IMR-90 (cell line): ENCODE results near the gene WNT10A. TPM values are rescaled to one million over a fixed set of nuclear protein-coding genes. Genes with fewer than 3 reads are reported as not detected.
A peak's percentile ranks its signal among the peaks of the same experiment; 100 is the strongest.

ENCODE experiments used
- ATAC-seq: fragments of 200-7000 bp; cut with Tn5 transposase; 2 replicates; pipeline ENCODE4 v1.9.1; 2020; ENCODE audit warnings: low read depth, mild to moderate bottlenecking, moderate library complexity
- BruUV-seq: library from RNA; stranded (reverse); fragments of 400-500 nt; replicated peaks from 2 replicates; lab custom pipeline; 2021; lab: Mats Ljungman, UMichigan
- CTCF ChIA-PET: fragments of 300-600 bp; formaldehyde crosslinking; extraction: SDS; loops from one replicate; lab custom pipeline; 2021; ENCODE audit warnings: antibody characterized with exemption; lab: Yijun Ruan, JAX
- POLR2A ChIA-PET: fragments of 300-600 bp; sonication (Branson Sonifier 250); formaldehyde crosslinking; loops from one replicate; lab custom pipeline; 2022; ENCODE audit warnings: antibody characterized with exemption; ENCODE audit not compliant: unreplicated experiment; lab: Charles Lee
- DNase-seq: peaks from one replicate; pipeline ENCODE4 v3.0.0; 2013
- H2AFZ ChIP-seq: replicated peaks from 2 replicates; pipeline ENCODE3; 2013; ENCODE audit warnings: low read length, mild to moderate bottlenecking; ENCODE audit not compliant: poor library complexity
- H2AK5ac ChIP-seq: 2 replicates; pipeline ENCODE4 v1.6.1; 2013; ENCODE audit warnings: low read depth, low read length, inconsistent platforms
- H2AK9ac ChIP-seq: replicated peaks from 2 replicates; pipeline ENCODE3; 2013; ENCODE audit warnings: mild to moderate bottlenecking, low read depth, low read length, moderate library complexity; ENCODE audit not compliant: poor library complexity
- H2BK120ac ChIP-seq: 2 replicates; pipeline ENCODE4 v1.6.1; 2013; ENCODE audit warnings: low read depth, low read length, inconsistent platforms
- H2BK15ac ChIP-seq: 3 replicates; pipeline ENCODE4 v1.6.1; 2013; ENCODE audit warnings: low read depth, low read length, inconsistent platforms
- H2BK20ac ChIP-seq: 2 replicates; pipeline ENCODE4 v1.6.1; 2013; ENCODE audit warnings: low read depth, mild to moderate bottlenecking, inconsistent platforms, low read length, moderate library complexity
- H2BK5ac ChIP-seq: 2 replicates; pipeline ENCODE4 v1.6.1; 2013; ENCODE audit warnings: mild to moderate bottlenecking, low read depth, low read length, inconsistent platforms; ENCODE audit not compliant: poor library complexity, severe bottlenecking
- H3K14ac ChIP-seq: replicated peaks from 2 replicates; pipeline ENCODE4 v1.6.1; 2013; ENCODE audit warnings: low read depth, low read length, inconsistent platforms
- H3K18ac ChIP-seq: 2 replicates; pipeline ENCODE4 v1.6.1; 2013; ENCODE audit warnings: low read depth, low read length, control low read depth
- H3K23ac ChIP-seq: 2 replicates; pipeline ENCODE4 v1.6.1; 2013; ENCODE audit warnings: low read depth, low read length, inconsistent platforms
- H3K27ac ChIP-seq: 2 replicates; pipeline ENCODE4 v1.5.1; 2013; ENCODE audit warnings: mild to moderate bottlenecking, control low read depth, low read length; ENCODE audit not compliant: insufficient read depth
- H3K27me3 ChIP-seq: 2 replicates; pipeline ENCODE4 v1.6.1; 2013; ENCODE audit warnings: low read length; ENCODE audit not compliant: control insufficient read depth, insufficient read depth
- H3K36me3 ChIP-seq: 2 replicates; pipeline ENCODE4 v1.6.1; 2013; ENCODE audit warnings: low read length, mixed read lengths; ENCODE audit not compliant: control insufficient read depth, insufficient read depth
- H3K4ac ChIP-seq: 2 replicates; pipeline ENCODE4 v1.6.1; 2013; ENCODE audit warnings: low read depth, low read length, inconsistent platforms
- H3K4me1 ChIP-seq: 2 replicates; pipeline ENCODE4 v1.6.1; 2013; ENCODE audit warnings: low read length, mixed read lengths; ENCODE audit not compliant: control insufficient read depth, insufficient read depth
- H3K4me2 ChIP-seq: 2 replicates; pipeline ENCODE4 v1.6.1; 2013; ENCODE audit warnings: low read depth, mild to moderate bottlenecking, control low read depth, low read length, moderate library complexity
- H3K4me3 ChIP-seq: 2 replicates; pipeline ENCODE4 v1.5.1; 2013; ENCODE audit warnings: low read depth, mild to moderate bottlenecking, control low read depth, low read length, moderate library complexity; ENCODE audit not compliant: insufficient read depth
- H3K56ac ChIP-seq: 2 replicates; pipeline ENCODE4 v1.6.1; 2013; ENCODE audit warnings: low read length, inconsistent platforms; ENCODE audit not compliant: insufficient read depth; ENCODE audit errors: extremely low read depth
- H3K79me1 ChIP-seq, 2 experiments: 2 replicates each; pipeline ENCODE4 v1.6.1; 2013; ENCODE audit warnings: low read length in 2 of 2, inconsistent platforms in 1 of 2, low read depth in 1 of 2
- H3K9ac ChIP-seq: 2 replicates; pipeline ENCODE4 v1.6.1; 2013; ENCODE audit warnings: low read depth, low read length, control low read depth
- H3K9me1 ChIP-seq: 2 replicates; pipeline ENCODE4 v1.6.1; 2013; ENCODE audit warnings: low read length, inconsistent platforms; ENCODE audit not compliant: insufficient read depth
- H3K9me3 ChIP-seq: 2 replicates; pipeline ENCODE4 v1.6.1; 2013; ENCODE audit warnings: low read length; ENCODE audit not compliant: control insufficient read depth, insufficient read depth
- H4K20me1 ChIP-seq: 2 replicates; pipeline ENCODE4 v1.6.1; 2013; ENCODE audit warnings: low read length, inconsistent platforms; ENCODE audit not compliant: insufficient read depth
- H4K5ac ChIP-seq: 2 replicates; pipeline ENCODE4 v1.6.1; 2013; ENCODE audit warnings: mild to moderate bottlenecking, low read depth, low read length, control low read depth
- H4K8ac ChIP-seq, 2 experiments: 2 replicates each; pipeline ENCODE4 v1.6.1; 2013; ENCODE audit warnings: low read depth in 2 of 2, low read length in 2 of 2, control low read depth in 1 of 2, inconsistent platforms in 1 of 2
- H4K91ac ChIP-seq: 2 replicates; pipeline ENCODE4 v1.6.1; 2013; ENCODE audit warnings: low read depth, low read length, inconsistent platforms; ENCODE audit not compliant: insufficient read depth
- CHD1 ChIP-seq: IDR thresholded peaks from 2 replicates; pipeline ENCODE4 v1.6.1; 2012; ENCODE audit warnings: low read depth, low read length, improper control_type of control experiment
- FOS ChIP-seq: fragments of 150-350 bp; IDR thresholded peaks from 2 replicates; pipeline ENCODE4 v1.6.1; 2016; ENCODE audit warnings: low read depth, low read length
- MAFK ChIP-seq: IDR thresholded peaks from 2 replicates; pipeline ENCODE4 v1.6.1; 2012; ENCODE audit warnings: low read depth, low read length, improper control_type of control experiment
- MXI1 ChIP-seq: IDR thresholded peaks from 2 replicates; pipeline ENCODE4 v1.6.1; 2012; ENCODE audit warnings: low read depth, mild to moderate bottlenecking, low read length, moderate library complexity, borderline replicate concordance
- NFE2L2 ChIP-seq: fragments of 150-350 bp; IDR thresholded peaks from 2 replicates; pipeline ENCODE4 v1.6.1; 2016; ENCODE audit warnings: low read depth, mild to moderate bottlenecking, low read length
- RAD21 ChIP-seq: IDR thresholded peaks from 2 replicates; pipeline ENCODE4 v1.6.1; 2012; ENCODE audit warnings: low read length, improper control_type of control experiment
- RCOR1 ChIP-seq: IDR thresholded peaks from 2 replicates; pipeline ENCODE4 v1.6.1; 2012; ENCODE audit warnings: mild to moderate bottlenecking, low read length, improper control_type of control experiment; ENCODE audit not compliant: insufficient replicate concordance
- RFX5 ChIP-seq: IDR thresholded peaks from 2 replicates; pipeline ENCODE4 v1.8.0; 2012; ENCODE audit warnings: low read depth, mild to moderate bottlenecking, low read length, moderate library complexity
- SMC3 ChIP-seq: fragments of 150-350 bp; IDR thresholded peaks from 2 replicates; pipeline ENCODE4 v1.6.1; 2016; ENCODE audit warnings: low read depth, mild to moderate bottlenecking, antibody characterized with exemption, low read length, moderate library complexity
- WGBS, 2 experiments: methylation state at CpG; one replicate each; pipeline versions ENCODE4 v1.1.5 to v1.1.7; 2013; ENCODE audit warnings: missing lambda C conversion rate in 2 of 2; ENCODE audit not compliant: insufficient read length in 1 of 2; ENCODE audit errors: extremely low coverage in 2 of 2; 5-methylcytosine and 5-hydroxymethylcytosine counted together
- dilution Hi-C: fragments of 300-500 bp; cut with HindIII; formaldehyde crosslinking; loops from one replicate; pipeline ENCODE4 v1.14.3; 2018; ENCODE audit warnings: low sequenced_read_pairs; ENCODE audit not compliant: unreplicated experiment
- in situ Hi-C: fragments of 300-500 bp; cut with MboI; formaldehyde crosslinking; loops from 3 replicates; pipeline ENCODE4 v1.14.3; 2019; ENCODE audit warnings: low sequenced_read_pairs, inconsistent platforms, mixed read lengths
- intact Hi-C: fragments of 100-400 bp; cut with micrococcal nuclease; formaldehyde crosslinking; loops from 2 replicates; pipeline ENCODE4 v1.10.0; 2022
- polyA plus RNA-seq, 3 experiments: library from polyadenylated mRNA; depleted of rRNA; stranded (reverse); fragments of >200 nt; gene quantifications; 2 replicates each; pipeline ENCODE4 v1.2.3, GENCODE V29; 2012; ENCODE audit warnings: low replicate concordance in 1 of 3
- total RNA-seq: library from RNA; depleted of rRNA; stranded (reverse); fragments of >200 nt; gene quantifications from 2 replicates; pipeline ENCODE4 v1.2.3, GENCODE V29; 2012
- TF ChIP-seq, protein P1 (sequence below): fragments of 150-350 bp; IDR thresholded peaks from 2 replicates; pipeline ENCODE4 v1.6.1; 2016; ENCODE audit warnings: low read depth, mild to moderate bottlenecking, low read length, moderate library complexity, borderline replicate concordance

WNT10A gene
- total and polyA plus RNA-seq, 2 of the 4 experiments (the other 2 are of a cell fraction) = not detected

DNA sequence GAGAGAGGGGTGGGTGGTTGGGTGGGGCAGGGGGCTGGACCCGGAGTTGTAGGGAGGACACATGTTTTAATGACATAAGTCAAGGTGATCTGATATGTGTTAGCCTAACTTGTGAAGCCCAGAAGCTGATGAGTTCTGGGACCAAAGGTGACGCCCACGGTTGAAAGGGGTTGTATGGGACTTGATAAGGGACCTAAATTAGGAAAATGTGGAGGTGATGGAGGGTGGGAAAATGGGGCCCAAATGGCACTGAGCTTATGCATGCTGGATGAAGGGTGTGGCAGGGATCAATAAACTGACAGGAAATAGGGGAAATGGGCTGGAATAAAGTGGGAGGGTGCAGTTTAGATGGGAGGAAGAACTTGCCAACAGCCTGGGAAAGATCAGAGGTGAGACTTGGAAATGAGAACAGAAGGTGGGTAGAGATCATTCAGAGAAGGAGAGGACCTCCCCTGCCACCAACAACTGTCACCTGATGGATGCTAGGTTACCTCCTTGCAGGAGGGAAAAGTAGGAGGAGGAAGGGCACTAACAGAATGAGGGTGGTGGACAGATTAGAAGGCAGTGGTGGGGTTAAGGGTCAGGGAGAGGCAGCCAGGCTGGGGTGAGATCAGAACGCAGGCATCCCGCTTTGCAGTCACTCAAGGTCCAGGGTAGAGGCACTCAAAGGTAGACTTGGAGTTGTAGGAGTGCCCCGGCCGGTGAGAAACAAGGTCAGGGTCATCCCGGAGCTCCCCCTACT, 15.3 kb downstream of the WNT10A start (continued):
- no peak for TF ChIP-seq RAD21

DNA sequence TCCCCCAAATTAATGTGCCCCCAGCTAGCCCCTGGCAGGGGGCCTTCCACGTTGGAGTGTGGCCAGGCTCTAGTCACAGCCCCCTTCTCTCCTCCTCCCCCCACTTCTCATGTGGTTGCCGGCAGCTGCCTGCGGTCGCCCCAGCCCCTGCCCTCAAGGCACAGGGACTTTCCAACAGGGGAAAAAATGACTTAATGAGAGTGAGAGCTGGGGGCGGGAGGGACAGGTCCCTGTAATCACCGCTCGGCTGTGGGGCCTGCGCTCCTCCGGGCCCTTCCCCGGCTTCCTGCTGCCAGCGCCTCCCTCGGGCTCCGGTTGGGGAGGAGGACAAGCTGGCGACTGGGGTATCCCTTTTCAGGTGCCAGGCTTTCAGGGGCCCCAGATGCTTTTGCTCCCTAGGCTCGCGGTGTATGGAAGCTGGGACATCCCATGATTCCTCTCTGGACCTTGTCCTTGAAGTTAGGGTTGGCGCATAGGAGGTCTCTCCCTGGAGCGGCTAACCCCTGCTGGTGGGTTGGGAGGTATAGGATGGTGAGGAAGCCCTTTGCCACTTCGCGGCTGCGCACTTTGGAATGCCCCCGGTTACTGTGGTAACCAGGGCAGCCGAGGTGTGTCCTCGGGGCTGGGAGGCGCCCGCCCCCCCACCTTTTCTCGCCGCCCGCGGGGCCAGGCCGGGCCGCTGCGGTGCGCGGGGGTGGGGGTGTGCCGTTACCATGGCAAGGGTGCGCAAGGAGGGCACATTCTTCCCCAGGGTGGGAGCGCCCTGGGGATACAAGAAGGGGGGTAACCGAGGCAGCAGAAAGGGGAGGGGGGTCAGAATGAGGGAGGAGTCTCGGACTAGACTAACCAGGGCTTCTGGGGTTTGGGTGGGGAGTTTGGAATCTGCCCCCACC, 16.1 kb downstream of the WNT10A start:
- H2BK15ac ChIP-seq = no peak overlapping the region
- peaks cover 7% of the 10 kb centered on the region; the same call in 1 of the 2 replicates for H3K4me1 ChIP-seq
- H3K4me2 ChIP-seq = no peak overlapping the region; the same call in 1 of the 2 replicates
- peak; percentile 31 for DNase-seq
- no peak overlapping the region for H3K18ac ChIP-seq
- no peaks in the 10 kb centered on the region for H3K9me1 ChIP-seq
- no peak overlapping the region for H2BK20ac ChIP-seq
- ChIA-PET CTCF (interaction anchor here (1.2 to 3.7 kb wide), 5 partner anchors 9 to 45 kb away, joined by 3 to 49 read pairs (median 4); partner anchors contain the start of gene WNT10A), POLR2A (no interaction called here)
- H2BK5ac ChIP-seq = no peak overlapping the region
- in situ Hi-C loops (no loop called here), dilution Hi-C loops (no loop called here), intact Hi-C loops (no loop called here)
- no peak overlapping the region for H2AFZ ChIP-seq
- H4K8ac ChIP-seq = no peak overlapping the region
- H3K14ac ChIP-seq = no peak overlapping the region
- H2AK9ac ChIP-seq = no peak overlapping the region
- no peak overlapping the region for H3K4ac ChIP-seq
- no peak overlapping the region for H4K5ac ChIP-seq
- no peak for ATAC-seq
- no peak overlapping the region for H4K91ac ChIP-seq
- no peak overlapping the region for H3K4me3 ChIP-seq
- WGBS, 2 experiments = 7% methylated on average over 7 of the region's 40 CpGs; no CpG with 5 or more reads in 1 of the 2 experiments
- BruUV-seq = no TSS peak
- no peaks in the 10 kb centered on the region for H3K79me1 ChIP-seq
- no peak overlapping the region for H2AK5ac ChIP-seq
- TF ChIP-seq MXI1 (no peak), FOS (no peak), CHD1 (no peak), NFE2L2 (no peak), RCOR1 (no peak), RFX5 (no peak), MAFK (no peak), SMC3 (no peak)
- TF ChIP-seq, protein P1, sequence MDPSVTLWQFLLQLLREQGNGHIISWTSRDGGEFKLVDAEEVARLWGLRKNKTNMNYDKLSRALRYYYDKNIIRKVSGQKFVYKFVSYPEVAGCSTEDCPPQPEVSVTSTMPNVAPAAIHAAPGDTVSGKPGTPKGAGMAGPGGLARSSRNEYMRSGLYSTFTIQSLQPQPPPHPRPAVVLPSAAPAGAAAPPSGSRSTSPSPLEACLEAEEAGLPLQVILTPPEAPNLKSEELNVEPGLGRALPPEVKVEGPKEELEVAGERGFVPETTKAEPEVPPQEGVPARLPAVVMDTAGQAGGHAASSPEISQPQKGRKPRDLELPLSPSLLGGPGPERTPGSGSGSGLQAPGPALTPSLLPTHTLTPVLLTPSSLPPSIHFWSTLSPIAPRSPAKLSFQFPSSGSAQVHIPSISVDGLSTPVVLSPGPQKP = no peak
- H2BK120ac ChIP-seq = no peak overlapping the region
- no peaks in the 10 kb centered on the region for H3K36me3 ChIP-seq
- no peak overlapping the region for H3K56ac ChIP-seq
- H3K27me3 ChIP-seq = peaks cover 86% of the 10 kb centered on the region
- H3K9ac ChIP-seq = no peak overlapping the region
- H3K9me3 ChIP-seq = peaks cover 2% of the 10 kb centered on the region; the same call in 1 of the 2 replicates
- H4K20me1 ChIP-seq = no peaks in the 10 kb centered on the region
- H3K23ac ChIP-seq = no peak overlapping the region
- no peak overlapping the region for H3K27ac ChIP-seq
